HFF-Myc (cell line): ENCODE results near the gene EXOSC2.

ENCODE experiments used
- DNase-seq: peaks from one replicate; pipeline ENCODE4 v3.0.0-alpha.2; 2011; ENCODE audit warnings: low read depth; ENCODE audit errors: extremely low read depth
- H3K4me3 ChIP-seq: replicated peaks from 2 replicates; pipeline ENCODE4 v1.5.1; 2011; ENCODE audit warnings: low read depth, mild to moderate bottlenecking, control low read depth, low read length
- CTCF ChIP-seq: IDR thresholded peaks from 2 replicates; pipeline ENCODE4 v1.5.1; 2012; ENCODE audit warnings: mild to moderate bottlenecking, low read depth, low read length, control low read depth; ENCODE audit errors: missing control alignments

EXOSC2 gene

GRCh38 chr9:130693426-130694191 is at the start of gene EXOSC2:
Gene EXOSC2 (plus strand): TSS chr9:130693780. CDS start chr9:130693792, 12 bp downstream.
- TF ChIP-seq CTCF = no peak
- DNase-seq = peak; percentile 93
- H3K4me3 ChIP-seq = peak within 1 kb of the TSS; percentile 76

- DNase-seq = no peak
- no peak overlapping the region for H3K4me3 ChIP-seq
- no peak for TF ChIP-seq CTCF
These were observed 42.4 kb upstream of the EXOSC2 start for GRCh38 chr9:130651221-130651620.

- TF ChIP-seq CTCF = no peak
- no peak for DNase-seq
- no peak overlapping the region for H3K4me3 ChIP-seq
These were observed 41.8 kb upstream of the EXOSC2 start for GRCh38 chr9:130651752-130652151.

- DNase-seq = no peak
- H3K4me3 ChIP-seq = no peak overlapping the region
- TF ChIP-seq CTCF = no peak
These were observed 38.7 kb upstream of the EXOSC2 start for GRCh38 chr9:130654879-130655278.

- no peak for TF ChIP-seq CTCF
- no peak for DNase-seq
- H3K4me3 ChIP-seq = no peak overlapping the region
These were observed 34.5 kb upstream of the EXOSC2 start for GRCh38 chr9:130658893-130659698.

- TF ChIP-seq CTCF = no peak
- H3K4me3 ChIP-seq = no peak overlapping the region
- DNase-seq = no peak
These were observed 33.8 kb upstream of the EXOSC2 start for GRCh38 chr9:130659699-130660248.
